Liver (tissue), 9 donors: ENCODE data around the gene ZDHHC20. TPM values are rescaled to one million over a fixed set of nuclear protein-coding genes. Genes with fewer than 3 reads are reported as not detected.

Experiments
- DNase-seq: peaks from one replicate; pipeline ENCODE4 v3.0.0-alpha.2; 2017; ENCODE audit warnings: low spot score
- H3K27ac ChIP-seq, 2 donors: one replicate each; pipeline ENCODE4 v1.7.0; 2013; ENCODE audit warnings: inconsistent platforms in 2 of 2, low read length in 2 of 2, control low read depth in 1 of 2, low read depth in 1 of 2, mild to moderate bottlenecking in 1 of 2
- H3K27me3 ChIP-seq, 4 donors: one replicate each; pipeline versions ENCODE4 v1.6.1 to v1.7.0; 2013; ENCODE audit warnings: low read length in 3 of 4, inconsistent platforms in 1 of 4, mild to moderate bottlenecking in 1 of 4, moderate library complexity in 1 of 4; ENCODE audit not compliant: control insufficient read depth in 4 of 4, insufficient read depth in 4 of 4
- H3K36me3 ChIP-seq, 4 donors: one replicate each; pipeline versions ENCODE4 v1.6.1 to v1.7.0; 2013; ENCODE audit warnings: low read length in 3 of 4, mild to moderate bottlenecking in 3 of 4, low read depth in 1 of 4, moderate library complexity in 1 of 4; ENCODE audit not compliant: control insufficient read depth in 4 of 4, insufficient read depth in 3 of 4
- H3K4me1 ChIP-seq, 4 donors: one replicate each; pipeline versions ENCODE4 v1.6.1 to v1.7.0; 2013; ENCODE audit warnings: low read length in 3 of 4, mild to moderate bottlenecking in 3 of 4, moderate library complexity in 1 of 4; ENCODE audit not compliant: control insufficient read depth in 4 of 4, insufficient read depth in 4 of 4
- H3K4me3 ChIP-seq, 3 donors: one replicate each; pipeline versions ENCODE4 v1.6.1 to v1.7.0; 2013; ENCODE audit warnings: low read length in 3 of 3, control low read depth in 1 of 3, low read depth in 1 of 3, mild to moderate bottlenecking in 1 of 3
- H3K9ac ChIP-seq, 2 donors: one replicate each; pipeline ENCODE4 v1.7.0; 2013; ENCODE audit warnings: low read length in 2 of 2, mild to moderate bottlenecking in 2 of 2, moderate library complexity in 2 of 2, control low read depth in 1 of 2, low read depth in 1 of 2
- H3K9me3 ChIP-seq, 4 donors: one replicate each; pipeline versions ENCODE4 v1.6.1 to v1.7.0; 2013; ENCODE audit warnings: low read length in 3 of 4; ENCODE audit not compliant: control insufficient read depth in 4 of 4
- EGR1 ChIP-seq, 2 donors: IDR thresholded peaks; 2 replicates each; pipeline ENCODE4 v1.6.1; 2016 to 2018; ENCODE audit warnings: antibody characterized with exemption in 2 of 2, low read depth in 2 of 2
- FOXA1 ChIP-seq: IDR thresholded peaks from 2 replicates; pipeline ENCODE4 v1.6.1; 2016; ENCODE audit warnings: antibody characterized with exemption
- FOXA2 ChIP-seq: IDR thresholded peaks from 2 replicates; pipeline ENCODE4 v1.6.1; 2016; ENCODE audit warnings: antibody characterized with exemption
- GABPA ChIP-seq, 2 donors: IDR thresholded peaks in 1 of 2; conservative IDR thresholded peaks in 1 of 2; 2 replicates each; pipeline ENCODE4 v1.6.1; 2016; ENCODE audit warnings: antibody characterized with exemption in 2 of 2, mild to moderate bottlenecking in 1 of 2, moderate library complexity in 1 of 2
- HNF4G ChIP-seq: IDR thresholded peaks from 2 replicates; pipeline ENCODE4 v1.6.1; 2016; ENCODE audit warnings: antibody characterized with exemption
- JUND ChIP-seq, 2 donors: IDR thresholded peaks; 2 replicates each; pipeline ENCODE4 v1.6.1; 2016; ENCODE audit warnings: antibody characterized with exemption in 2 of 2
- NR2F2 ChIP-seq: IDR thresholded peaks from 2 replicates; pipeline ENCODE4 v1.6.1; 2016; ENCODE audit warnings: antibody characterized with exemption
- RAD21 ChIP-seq, 2 donors: IDR thresholded peaks; 2 replicates each; pipeline ENCODE4 v1.6.1; 2016; ENCODE audit warnings: antibody characterized with exemption in 2 of 2, mild to moderate bottlenecking in 2 of 2
- RXRA ChIP-seq, 2 donors: IDR thresholded peaks; 2 replicates each; pipeline ENCODE4 v1.6.1; 2017 to 2018; ENCODE audit warnings: antibody characterized with exemption in 2 of 2, mild to moderate bottlenecking in 1 of 2
- SP1 ChIP-seq: IDR thresholded peaks from 2 replicates; pipeline ENCODE4 v1.6.1; 2018; ENCODE audit warnings: antibody characterized with exemption, mild to moderate bottlenecking
- TAF1 ChIP-seq: conservative IDR thresholded peaks from 2 replicates; pipeline ENCODE4 v1.6.1; 2016; ENCODE audit warnings: antibody characterized with exemption, mild to moderate bottlenecking
- YY1 ChIP-seq: IDR thresholded peaks from 2 replicates; pipeline ENCODE4 v1.6.1; 2016; ENCODE audit warnings: antibody characterized with exemption, mild to moderate bottlenecking
- WGBS: extraction: QIAGEN DNeasy Blood & Tissue Kit; methylation state at CpG from one replicate; pipeline ENCODE4 v1.1.7; 2013; 5-methylcytosine and 5-hydroxymethylcytosine counted together
- polyA plus RNA-seq, 2 donors: library from polyadenylated mRNA; stranded (reverse) in 1 of 2; unstranded in 1 of 2; fragments of 200-250 nt in 1 of 2; fragments of >200 nt in 1 of 2; fragmentation: Nextera tagmentation in 1 of 2; extraction: Ambion mirVana in 1 of 2; gene quantifications; one replicate each; pipeline versions ENCODE4 v1.2.1 to v1.2.3, GENCODE V29; 2013 to 2015
- total RNA-seq, 2 donors: library from RNA; depleted of rRNA; stranded (reverse); fragments of >200 nt; gene quantifications; one replicate each; pipeline ENCODE4 v1.2.3, GENCODE V29; 2014
- TF ChIP-seq, protein P1 (sequence below): fragments of 150-350 bp; IDR thresholded peaks from 2 replicates; pipeline ENCODE4 v1.5.1; 2017; ENCODE audit warnings: improper control_type of control experiment, low read depth, low read length; ENCODE audit not compliant: missing input control
- TF ChIP-seq, protein P2 (sequence below): IDR thresholded peaks from 2 replicates; pipeline ENCODE4 v1.6.1; 2016; ENCODE audit warnings: antibody characterized with exemption, mild to moderate bottlenecking
- TF ChIP-seq, protein P3 (sequence below): IDR thresholded peaks from 2 replicates; pipeline ENCODE4 v1.6.1; 2016; ENCODE audit warnings: antibody characterized with exemption
- TF ChIP-seq, protein P4 (sequence below): IDR thresholded peaks from 2 replicates; pipeline ENCODE4 v1.6.1; 2016; ENCODE audit warnings: antibody characterized with exemption
- TF ChIP-seq, protein P5 (sequence below): IDR thresholded peaks from 2 replicates; pipeline ENCODE4 v1.6.1; 2016; ENCODE audit warnings: antibody characterized with exemption
- donor health status: healthy.
- donor health status: healthy.
- donor health status: healthy.
- donor health status: healthy.
- donor health status: healthy.

ZDHHC20 gene
- total and polyA plus RNA-seq, 4 donors: 7.7 to 55.4 (median 18.6) TPM

DNA sequence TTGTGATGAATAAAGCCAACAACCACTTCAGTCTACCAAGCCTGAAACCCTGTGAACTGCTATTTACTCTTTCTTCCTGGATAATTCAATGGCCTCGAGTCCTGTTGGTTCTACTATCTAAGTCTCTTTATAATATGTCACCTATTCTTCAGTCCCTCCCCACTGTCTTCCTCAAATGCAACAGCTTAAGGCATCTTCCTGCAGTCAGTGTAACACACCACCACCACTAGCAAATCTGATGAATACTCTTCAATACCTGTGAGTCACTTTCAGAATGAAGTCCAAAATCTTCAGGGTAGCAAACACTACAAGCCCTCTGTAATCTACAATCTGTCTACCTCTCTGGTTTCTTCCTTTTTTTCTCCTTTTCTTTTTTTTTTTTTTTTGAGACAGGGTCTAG, 32.9 kb downstream of the ZDHHC20 start:
- no peaks in the 10 kb centered on the region for H3K27me3 ChIP-seq
- no peaks in the 10 kb centered on the region for H3K36me3 ChIP-seq
- no peak for DNase-seq
- H3K27ac ChIP-seq: no peak overlapping the region
- H3K4me1 ChIP-seq: no peaks in the 10 kb centered on the region
- H3K9ac ChIP-seq: no peak overlapping the region
- no peak overlapping the region for H3K4me3 ChIP-seq
- H3K9me3 ChIP-seq: peaks cover 0 to 6% (median 1%) of the 10 kb centered on the region in 4 donors
- TF ChIP-seq HNF4G (no peak), SP1 (no peak), RXRA (IDR thresholded peaks at IDR 0.05) (no peak), JUND (IDR thresholded peaks at IDR 0.05) (no peak), GABPA (IDR thresholded peaks at IDR 0.05 in 1 of 2, conservative IDR thresholded peaks at IDR 0.05 in 1 of 2) (no peak), EGR1 (IDR thresholded peaks at IDR 0.05; ENCODE audit: low read depth in 2 of 2) (no peak), TAF1 (no peak), NR2F2 (no peak)
- WGBS: 46% methylated on average over 1 of the region's 1 CpG

DNA sequence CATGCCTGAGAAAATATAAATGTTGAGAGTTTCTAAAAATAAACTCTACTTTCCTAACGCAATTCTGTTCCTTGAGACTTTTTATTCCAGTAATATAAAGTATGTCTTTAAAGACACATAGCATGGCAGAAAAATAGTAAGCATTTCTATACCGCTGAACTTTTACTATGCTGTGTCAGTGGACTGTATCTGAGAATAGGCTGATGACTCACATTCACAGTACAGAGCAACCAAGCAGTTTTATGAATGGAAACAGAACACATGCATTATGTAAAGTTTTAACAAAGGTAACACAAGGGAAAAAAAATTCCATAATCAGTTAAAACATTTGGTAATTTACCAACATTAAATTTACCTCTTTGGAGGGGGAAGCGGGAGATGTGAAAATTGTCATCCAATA, 38.4 kb downstream of the ZDHHC20 start:
- peaks cover 0 to 5% (median 2%) of the 10 kb centered on the region in 4 donors for H3K36me3 ChIP-seq
- 93% methylated on average over 3 of the region's 3 CpGs for WGBS
- no peaks in the 10 kb centered on the region for H3K4me1 ChIP-seq
- H3K9me3 ChIP-seq: no peaks in the 10 kb centered on the region
- no peak overlapping the region for H3K9ac ChIP-seq
- no peaks in the 10 kb centered on the region for H3K27me3 ChIP-seq
- no peak for DNase-seq
- H3K4me3 ChIP-seq: no peak overlapping the region
- TF ChIP-seq HNF4G (no peak), GABPA (IDR thresholded peaks at IDR 0.05 in 1 of 2, conservative IDR thresholded peaks at IDR 0.05 in 1 of 2) (no peak), FOXA1 (no peak), YY1 (no peak), JUND (IDR thresholded peaks at IDR 0.05) (no peak)
- TF ChIP-seq, protein P1, sequence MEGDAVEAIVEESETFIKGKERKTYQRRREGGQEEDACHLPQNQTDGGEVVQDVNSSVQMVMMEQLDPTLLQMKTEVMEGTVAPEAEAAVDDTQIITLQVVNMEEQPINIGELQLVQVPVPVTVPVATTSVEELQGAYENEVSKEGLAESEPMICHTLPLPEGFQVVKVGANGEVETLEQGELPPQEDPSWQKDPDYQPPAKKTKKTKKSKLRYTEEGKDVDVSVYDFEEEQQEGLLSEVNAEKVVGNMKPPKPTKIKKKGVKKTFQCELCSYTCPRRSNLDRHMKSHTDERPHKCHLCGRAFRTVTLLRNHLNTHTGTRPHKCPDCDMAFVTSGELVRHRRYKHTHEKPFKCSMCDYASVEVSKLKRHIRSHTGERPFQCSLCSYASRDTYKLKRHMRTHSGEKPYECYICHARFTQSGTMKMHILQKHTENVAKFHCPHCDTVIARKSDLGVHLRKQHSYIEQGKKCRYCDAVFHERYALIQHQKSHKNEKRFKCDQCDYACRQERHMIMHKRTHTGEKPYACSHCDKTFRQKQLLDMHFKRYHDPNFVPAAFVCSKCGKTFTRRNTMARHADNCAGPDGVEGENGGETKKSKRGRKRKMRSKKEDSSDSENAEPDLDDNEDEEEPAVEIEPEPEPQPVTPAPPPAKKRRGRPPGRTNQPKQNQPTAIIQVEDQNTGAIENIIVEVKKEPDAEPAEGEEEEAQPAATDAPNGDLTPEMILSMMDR: no peak
- TF ChIP-seq, protein P2, sequence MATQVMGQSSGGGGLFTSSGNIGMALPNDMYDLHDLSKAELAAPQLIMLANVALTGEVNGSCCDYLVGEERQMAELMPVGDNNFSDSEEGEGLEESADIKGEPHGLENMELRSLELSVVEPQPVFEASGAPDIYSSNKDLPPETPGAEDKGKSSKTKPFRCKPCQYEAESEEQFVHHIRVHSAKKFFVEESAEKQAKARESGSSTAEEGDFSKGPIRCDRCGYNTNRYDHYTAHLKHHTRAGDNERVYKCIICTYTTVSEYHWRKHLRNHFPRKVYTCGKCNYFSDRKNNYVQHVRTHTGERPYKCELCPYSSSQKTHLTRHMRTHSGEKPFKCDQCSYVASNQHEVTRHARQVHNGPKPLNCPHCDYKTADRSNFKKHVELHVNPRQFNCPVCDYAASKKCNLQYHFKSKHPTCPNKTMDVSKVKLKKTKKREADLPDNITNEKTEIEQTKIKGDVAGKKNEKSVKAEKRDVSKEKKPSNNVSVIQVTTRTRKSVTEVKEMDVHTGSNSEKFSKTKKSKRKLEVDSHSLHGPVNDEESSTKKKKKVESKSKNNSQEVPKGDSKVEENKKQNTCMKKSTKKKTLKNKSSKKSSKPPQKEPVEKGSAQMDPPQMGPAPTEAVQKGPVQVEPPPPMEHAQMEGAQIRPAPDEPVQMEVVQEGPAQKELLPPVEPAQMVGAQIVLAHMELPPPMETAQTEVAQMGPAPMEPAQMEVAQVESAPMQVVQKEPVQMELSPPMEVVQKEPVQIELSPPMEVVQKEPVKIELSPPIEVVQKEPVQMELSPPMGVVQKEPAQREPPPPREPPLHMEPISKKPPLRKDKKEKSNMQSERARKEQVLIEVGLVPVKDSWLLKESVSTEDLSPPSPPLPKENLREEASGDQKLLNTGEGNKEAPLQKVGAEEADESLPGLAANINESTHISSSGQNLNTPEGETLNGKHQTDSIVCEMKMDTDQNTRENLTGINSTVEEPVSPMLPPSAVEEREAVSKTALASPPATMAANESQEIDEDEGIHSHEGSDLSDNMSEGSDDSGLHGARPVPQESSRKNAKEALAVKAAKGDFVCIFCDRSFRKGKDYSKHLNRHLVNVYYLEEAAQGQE: no peak
- TF ChIP-seq, protein P3, sequence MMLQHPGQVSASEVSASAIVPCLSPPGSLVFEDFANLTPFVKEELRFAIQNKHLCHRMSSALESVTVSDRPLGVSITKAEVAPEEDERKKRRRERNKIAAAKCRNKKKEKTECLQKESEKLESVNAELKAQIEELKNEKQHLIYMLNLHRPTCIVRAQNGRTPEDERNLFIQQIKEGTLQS: no peak
- H3K27ac ChIP-seq: no peak overlapping the region

DNA sequence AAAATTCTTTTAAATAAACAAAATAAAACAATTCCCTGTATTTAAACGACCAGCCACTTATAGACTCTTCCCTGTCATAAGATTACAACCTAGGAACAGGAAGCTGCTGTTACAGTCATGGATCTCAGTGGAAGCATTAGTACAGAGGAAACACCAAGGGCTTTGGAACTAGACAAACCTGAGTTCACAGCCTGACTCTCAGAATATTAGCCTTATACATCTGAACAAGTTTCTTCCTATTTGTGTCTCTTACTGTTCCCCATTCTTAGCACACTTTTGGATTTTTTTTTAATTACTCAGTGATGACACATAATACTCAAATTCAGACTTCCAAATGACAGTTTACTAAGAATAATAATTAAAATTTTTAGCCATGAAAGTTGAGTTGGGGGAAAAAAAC, 46.1 kb downstream of the ZDHHC20 start:
- Histone ChIP-seq H3K27ac (no peak overlapping the region), H3K9me3 (no peaks in the 10 kb centered on the region), H3K4me3 (no peak overlapping the region), H3K27me3 (no peaks in the 10 kb centered on the region), H3K9ac (no peak overlapping the region), H3K4me1 (no peaks in the 10 kb centered on the region), H3K36me3 (peaks cover 8 to 21% (median 16%) of the 10 kb centered on the region in 4 donors)
- WGBS: 75% methylated on average over 1 of the region's 1 CpG
- DNase-seq: no peak
- TF ChIP-seq NR2F2 (no peak), GABPA (IDR thresholded peaks at IDR 0.05 in 1 of 2, conservative IDR thresholded peaks at IDR 0.05 in 1 of 2) (no peak), YY1 (no peak), FOXA1 (no peak), RXRA (IDR thresholded peaks at IDR 0.05) (no peak), RAD21 (IDR thresholded peaks at IDR 0.05) (no peak), FOXA2 (no peak)
- TF ChIP-seq, protein P2: no peak
- TF ChIP-seq, protein P4, sequence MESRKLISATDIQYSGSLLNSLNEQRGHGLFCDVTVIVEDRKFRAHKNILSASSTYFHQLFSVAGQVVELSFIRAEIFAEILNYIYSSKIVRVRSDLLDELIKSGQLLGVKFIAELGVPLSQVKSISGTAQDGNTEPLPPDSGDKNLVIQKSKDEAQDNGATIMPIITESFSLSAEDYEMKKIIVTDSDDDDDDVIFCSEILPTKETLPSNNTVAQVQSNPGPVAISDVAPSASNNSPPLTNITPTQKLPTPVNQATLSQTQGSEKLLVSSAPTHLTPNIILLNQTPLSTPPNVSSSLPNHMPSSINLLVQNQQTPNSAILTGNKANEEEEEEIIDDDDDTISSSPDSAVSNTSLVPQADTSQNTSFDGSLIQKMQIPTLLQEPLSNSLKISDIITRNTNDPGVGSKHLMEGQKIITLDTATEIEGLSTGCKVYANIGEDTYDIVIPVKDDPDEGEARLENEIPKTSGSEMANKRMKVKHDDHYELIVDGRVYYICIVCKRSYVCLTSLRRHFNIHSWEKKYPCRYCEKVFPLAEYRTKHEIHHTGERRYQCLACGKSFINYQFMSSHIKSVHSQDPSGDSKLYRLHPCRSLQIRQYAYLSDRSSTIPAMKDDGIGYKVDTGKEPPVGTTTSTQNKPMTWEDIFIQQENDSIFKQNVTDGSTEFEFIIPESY: no peak
- TF ChIP-seq, protein P5, sequence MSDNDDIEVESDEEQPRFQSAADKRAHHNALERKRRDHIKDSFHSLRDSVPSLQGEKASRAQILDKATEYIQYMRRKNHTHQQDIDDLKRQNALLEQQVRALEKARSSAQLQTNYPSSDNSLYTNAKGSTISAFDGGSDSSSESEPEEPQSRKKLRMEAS: no peak
